Smooth muscle cell (in vitro differentiated cells): ENCODE results near the gene PRKCE. TPM values are rescaled to one million over a fixed set of nuclear protein-coding genes. Genes with fewer than 3 reads are reported as not detected.

Experiments
- DNase-seq: peaks from one replicate; lab custom pipeline; 2025; ENCODE audit not compliant: unreplicated experiment; lab: John Stamatoyannopoulos, UW
- H2AFZ ChIP-seq: fragments of 200-600 bp; sonication (generic); 2 replicates; pipeline ENCODE4 v1.6.0; 2016; ENCODE audit warnings: antibody characterized with exemption, low read depth, mild to moderate bottlenecking
- H3F3A ChIP-seq: fragments of 200-600 bp; sonication (generic); 2 replicates; pipeline ENCODE4 v1.6.0; 2017; ENCODE audit warnings: antibody characterized with exemption, low read depth
- H3K27ac ChIP-seq: fragments of 200-600 bp; sonication (generic); 2 replicates; pipeline ENCODE4 v1.5.1; 2016; ENCODE audit warnings: low read depth, mild to moderate bottlenecking
- H3K27me3 ChIP-seq: fragments of 200-600 bp; sonication (generic); 2 replicates; pipeline ENCODE4 v1.6.1; 2016; ENCODE audit warnings: low read depth, mild to moderate bottlenecking
- H3K36me3 ChIP-seq: fragments of 200-600 bp; sonication (generic); 2 replicates; pipeline ENCODE4 v1.5.1; 2016; ENCODE audit warnings: low read depth
- H3K4me1 ChIP-seq: fragments of 200-600 bp; sonication (generic); 2 replicates; pipeline ENCODE4 v1.5.1; 2016; ENCODE audit warnings: low read depth
- H3K4me2 ChIP-seq: fragments of 200-600 bp; sonication (generic); 2 replicates; pipeline ENCODE4 v1.6.0; 2016; ENCODE audit warnings: mild to moderate bottlenecking
- H3K4me3 ChIP-seq: fragments of 200-600 bp; sonication (generic); 2 replicates; pipeline ENCODE4 v1.5.1; 2016; ENCODE audit warnings: mild to moderate bottlenecking
- H3K79me2 ChIP-seq: fragments of 200-600 bp; sonication (generic); 2 replicates; pipeline ENCODE4 v1.6.0; 2016; ENCODE audit warnings: low read depth, mild to moderate bottlenecking
- H3K9ac ChIP-seq: fragments of 200-600 bp; sonication (generic); 2 replicates; pipeline ENCODE4 v1.6.0; 2016; ENCODE audit warnings: low read depth
- H3K9me3 ChIP-seq: fragments of 200-600 bp; sonication (generic); replicated peaks from 2 replicates; pipeline ENCODE4 v1.5.1; 2016; ENCODE audit warnings: low read depth
- H4K20me1 ChIP-seq: fragments of 200-600 bp; sonication (generic); 2 replicates; pipeline ENCODE4 v1.6.0; 2016; ENCODE audit warnings: low read depth
- CTCF ChIP-seq: fragments of 200-600 bp; sonication (generic); IDR thresholded peaks from 2 replicates; pipeline ENCODE4 v1.5.1; 2017; ENCODE audit warnings: borderline replicate concordance, mild to moderate bottlenecking, antibody characterized with exemption; ENCODE audit not compliant: insufficient read depth, poor library complexity, severe bottlenecking
- WGBS: methylation state at CpG from one replicate; pipeline ENCODE4 v1.1.7; 2016; ENCODE audit warnings: low lambda C conversion rate; 5-methylcytosine and 5-hydroxymethylcytosine counted together
- polyA plus RNA-seq: library from polyadenylated mRNA; unstranded; fragments of >200 nt; fragmentation: Nextera tagmentation; extraction: Ambion mirVana; gene quantifications from 2 replicates; pipeline ENCODE4 v1.2.1, GENCODE V29; 2016
- total RNA-seq: library from RNA; depleted of rRNA; stranded (reverse); fragments of >200 nt; gene quantifications from 2 replicates; pipeline ENCODE4 v1.2.3, GENCODE V29; 2014

Gene PRKCE
- total and polyA plus RNA-seq, 2 experiments from 2014 or later: 20.6 to 29.1 TPM

GRCh38 chr2:46024146-46024779 lies 372.8 kb downstream of the PRKCE start:
- no peak overlapping the region for H3K9ac ChIP-seq
- no peak overlapping the region for H3K4me3 ChIP-seq
- H3K4me2 ChIP-seq: no peak overlapping the region
- 96% methylated on average over 5 of the region's 5 CpGs for WGBS
- H3K27me3 ChIP-seq: no peaks in the 10 kb centered on the region
- no peaks in the 10 kb centered on the region for H3K79me2 ChIP-seq
- peaks cover under 1% of the 10 kb centered on the region for H3K4me1 ChIP-seq
- no peak overlapping the region for H2AFZ ChIP-seq
- no peaks in the 10 kb centered on the region for H3F3A ChIP-seq
- no peak overlapping the region for H3K27ac ChIP-seq
- no peaks in the 10 kb centered on the region for H4K20me1 ChIP-seq
- no peak for DNase-seq
- H3K9me3 ChIP-seq: no peaks in the 10 kb centered on the region
- TF ChIP-seq CTCF: no peak
- H3K36me3 ChIP-seq: peaks cover 3% of the 10 kb centered on the region

- H3F3A ChIP-seq: no peaks in the 10 kb centered on the region
- H3K27ac ChIP-seq: no peak overlapping the region
- no peak overlapping the region for H2AFZ ChIP-seq
- no peaks in the 10 kb centered on the region for H3K79me2 ChIP-seq
- 82% methylated on average over 6 of the region's 6 CpGs for WGBS
- DNase-seq: no peak
- TF ChIP-seq CTCF: no peak
- peaks cover 3% of the 10 kb centered on the region for H3K36me3 ChIP-seq
- no peaks in the 10 kb centered on the region for H3K9me3 ChIP-seq
- H3K4me1 ChIP-seq: peaks cover 6% of the 10 kb centered on the region
- H3K9ac ChIP-seq: no peak overlapping the region
- H4K20me1 ChIP-seq: no peaks in the 10 kb centered on the region
- no peak overlapping the region for H3K4me3 ChIP-seq
- no peak overlapping the region for H3K4me2 ChIP-seq
- H3K27me3 ChIP-seq: no peaks in the 10 kb centered on the region
Measured at GRCh38 chr2:46025081-46025480, 373.6 kb downstream of the PRKCE start.

GRCh38 chr2:46025676-46026075 lies 374.2 kb downstream of the PRKCE start:
- Histone ChIP-seq H4K20me1 (no peaks in the 10 kb centered on the region), H3F3A (no peaks in the 10 kb centered on the region), H3K9me3 (no peaks in the 10 kb centered on the region), H3K9ac (no peak overlapping the region), H3K79me2 (no peaks in the 10 kb centered on the region), H3K36me3 (no peaks in the 10 kb centered on the region), H2AFZ (no peak overlapping the region), H3K27ac (no peak overlapping the region), H3K4me2 (no peak overlapping the region), H3K4me3 (no peak overlapping the region), H3K27me3 (no peaks in the 10 kb centered on the region), H3K4me1 (peaks cover 6% of the 10 kb centered on the region)
- no peak for DNase-seq
- no peak for TF ChIP-seq CTCF
- 100% methylated on average over 1 of the region's 1 CpG for WGBS

GRCh38 chr2:46026431-46026830 lies 375.0 kb downstream of the PRKCE start:
- no peak overlapping the region for H2AFZ ChIP-seq
- no peak overlapping the region for H3K27ac ChIP-seq
- H4K20me1 ChIP-seq: no peaks in the 10 kb centered on the region
- H3K27me3 ChIP-seq: no peaks in the 10 kb centered on the region
- peaks cover 6% of the 10 kb centered on the region for H3K4me1 ChIP-seq
- no peaks in the 10 kb centered on the region for H3K9me3 ChIP-seq
- no peaks in the 10 kb centered on the region for H3K36me3 ChIP-seq
- no peaks in the 10 kb centered on the region for H3K79me2 ChIP-seq
- no peak for DNase-seq
- no peaks in the 10 kb centered on the region for H3F3A ChIP-seq
- no peak overlapping the region for H3K9ac ChIP-seq
- 93% methylated on average over 1 of the region's 1 CpG for WGBS
- H3K4me3 ChIP-seq: no peak overlapping the region
- no peak overlapping the region for H3K4me2 ChIP-seq
- no peak for TF ChIP-seq CTCF
